ENCODE data around the gene ARFGEF3. TPM values are rescaled to one million over a fixed set of nuclear protein-coding genes. Genes with fewer than 3 reads are reported as not detected.

The ARFGEF3 gene
- total RNA-seq, 1 donor from 2014 or later, result 2.0 TPM

DNA sequence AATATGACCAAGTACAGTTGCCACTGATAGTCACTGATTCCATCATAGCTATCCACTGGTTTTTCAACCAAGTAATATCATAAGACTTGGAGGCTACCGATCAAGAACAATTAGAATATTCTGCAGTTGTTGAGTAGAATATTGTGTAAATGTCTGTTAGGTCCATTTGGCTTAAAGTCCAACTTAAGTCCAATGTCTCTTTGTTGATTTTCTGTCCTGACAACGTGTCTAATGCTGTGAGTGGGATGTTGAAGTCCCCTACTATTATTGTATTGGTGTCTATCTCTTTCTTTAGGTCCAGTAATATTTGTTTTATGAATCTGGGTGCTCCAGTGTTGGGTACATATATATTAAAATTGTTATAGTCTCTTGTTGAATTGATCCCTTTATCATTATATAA is 13.9 kb downstream of the ARFGEF3 start:
- Histone ChIP-seq H3K27ac (replicated peaks) (no peak overlapping the region), H3K27me3 (ENCODE audit: low read depth) (no peaks in the 10 kb centered on the region), H3K36me3 (no peaks in the 10 kb centered on the region), H3K4me3 (no peak overlapping the region), H3K4me1 (no peaks in the 10 kb centered on the region), H3K9me3 (replicated peaks) (peaks cover 29% of the 10 kb centered on the region)
- no peak for DNase-seq
- intact Hi-C loops (cut with micrococcal nuclease), result no loop called here
- TF ChIP-seq, protein P1, sequence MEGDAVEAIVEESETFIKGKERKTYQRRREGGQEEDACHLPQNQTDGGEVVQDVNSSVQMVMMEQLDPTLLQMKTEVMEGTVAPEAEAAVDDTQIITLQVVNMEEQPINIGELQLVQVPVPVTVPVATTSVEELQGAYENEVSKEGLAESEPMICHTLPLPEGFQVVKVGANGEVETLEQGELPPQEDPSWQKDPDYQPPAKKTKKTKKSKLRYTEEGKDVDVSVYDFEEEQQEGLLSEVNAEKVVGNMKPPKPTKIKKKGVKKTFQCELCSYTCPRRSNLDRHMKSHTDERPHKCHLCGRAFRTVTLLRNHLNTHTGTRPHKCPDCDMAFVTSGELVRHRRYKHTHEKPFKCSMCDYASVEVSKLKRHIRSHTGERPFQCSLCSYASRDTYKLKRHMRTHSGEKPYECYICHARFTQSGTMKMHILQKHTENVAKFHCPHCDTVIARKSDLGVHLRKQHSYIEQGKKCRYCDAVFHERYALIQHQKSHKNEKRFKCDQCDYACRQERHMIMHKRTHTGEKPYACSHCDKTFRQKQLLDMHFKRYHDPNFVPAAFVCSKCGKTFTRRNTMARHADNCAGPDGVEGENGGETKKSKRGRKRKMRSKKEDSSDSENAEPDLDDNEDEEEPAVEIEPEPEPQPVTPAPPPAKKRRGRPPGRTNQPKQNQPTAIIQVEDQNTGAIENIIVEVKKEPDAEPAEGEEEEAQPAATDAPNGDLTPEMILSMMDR (IDR thresholded peaks at IDR 0.05; ENCODE audit: borderline replicate concordance), result no peak

DNA sequence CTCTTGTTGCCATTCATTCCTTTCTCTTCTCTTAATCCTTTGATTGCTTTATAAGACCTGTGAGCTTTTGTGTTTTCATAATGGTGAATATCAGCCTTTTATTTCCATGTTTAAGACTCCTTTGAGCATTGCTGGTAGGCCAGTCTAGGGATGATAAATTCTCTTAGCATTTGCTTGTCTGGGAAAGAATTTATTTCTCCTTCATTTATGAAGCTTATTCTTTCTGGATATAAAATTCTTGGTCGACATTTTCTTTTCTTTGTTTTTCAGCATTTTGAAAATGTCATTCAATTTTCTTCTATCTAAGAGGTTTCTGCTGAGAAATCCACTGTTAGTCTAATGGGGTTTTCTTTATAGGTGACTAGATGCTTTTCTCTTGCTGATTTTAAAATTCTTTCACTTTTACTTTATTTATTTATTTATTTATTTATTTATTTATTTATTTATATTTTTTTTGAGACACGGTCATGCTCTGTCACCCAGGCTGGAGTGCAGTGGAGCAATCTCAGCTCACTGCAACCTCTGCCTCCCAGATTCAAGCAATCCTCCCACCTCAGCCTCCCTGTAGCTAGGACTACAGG is 15.0 kb downstream of the ARFGEF3 start:
- Histone ChIP-seq H3K4me1 (no peaks in the 10 kb centered on the region), H3K27me3 (ENCODE audit: low read depth) (no peaks in the 10 kb centered on the region), H3K36me3 (no peaks in the 10 kb centered on the region), H3K27ac (replicated peaks) (no peak overlapping the region), H3K4me3 (no peak overlapping the region), H3K9me3 (replicated peaks) (peaks cover 29% of the 10 kb centered on the region)
- no peak for DNase-seq
- intact Hi-C loops (cut with micrococcal nuclease), result no loop called here
- TF ChIP-seq, protein P1 (IDR thresholded peaks at IDR 0.05; ENCODE audit: borderline replicate concordance), result no peak

DNA sequence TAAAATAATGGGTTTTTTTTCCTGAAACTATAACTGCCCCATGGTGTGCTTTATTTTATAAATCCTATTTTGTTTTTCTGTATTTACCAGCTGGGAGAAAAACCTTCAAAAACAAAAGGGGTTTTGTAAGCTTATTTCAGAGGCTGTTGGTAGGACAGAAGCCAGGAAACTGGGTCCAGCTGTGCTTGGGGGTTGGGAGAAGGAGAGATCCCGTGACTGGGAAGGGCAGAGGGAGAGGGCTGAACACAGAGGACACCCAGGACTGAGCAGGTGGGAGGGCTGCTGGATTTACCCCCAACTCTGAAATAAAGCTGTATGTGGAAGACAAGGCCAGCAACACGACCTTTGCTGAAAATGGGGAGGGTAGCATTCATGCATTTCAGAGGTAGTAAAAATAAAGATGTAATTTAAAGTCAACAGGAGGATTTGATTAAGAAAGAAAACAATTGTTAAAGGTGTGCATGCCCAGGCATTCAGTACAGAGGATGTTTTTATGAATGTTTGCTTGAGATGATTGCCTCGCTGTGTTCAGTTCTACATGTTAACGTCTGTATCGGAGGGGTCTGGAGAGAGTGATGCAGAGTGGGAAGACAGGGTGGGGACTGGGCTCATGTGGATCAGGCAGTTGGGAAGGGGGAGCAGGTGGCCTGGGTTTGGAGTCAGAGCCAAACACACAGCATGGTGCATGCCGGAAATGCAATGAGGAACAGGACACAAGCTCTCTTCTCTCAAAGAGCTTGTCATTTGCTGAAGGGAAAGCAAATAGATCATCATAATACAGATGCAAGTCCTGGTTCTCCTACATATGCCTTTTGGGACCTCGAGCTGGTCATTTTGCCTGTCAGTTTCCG is 21.4 kb downstream of the ARFGEF3 start:
- DNase-seq, result no peak
- intact Hi-C loops (cut with micrococcal nuclease), result no loop called here
- H3K4me3 ChIP-seq, result no peak overlapping the region
- TF ChIP-seq, protein P1 (IDR thresholded peaks at IDR 0.05; ENCODE audit: borderline replicate concordance), result no peak
- H3K4me1 ChIP-seq, result peaks cover 4% of the 10 kb centered on the region
- H3K9me3 ChIP-seq (replicated peaks), result peaks cover 7% of the 10 kb centered on the region
- no peak overlapping the region for H3K27ac ChIP-seq (replicated peaks)
- no peaks in the 10 kb centered on the region for H3K36me3 ChIP-seq
- H3K27me3 ChIP-seq (ENCODE audit: low read depth), result no peaks in the 10 kb centered on the region

DNA sequence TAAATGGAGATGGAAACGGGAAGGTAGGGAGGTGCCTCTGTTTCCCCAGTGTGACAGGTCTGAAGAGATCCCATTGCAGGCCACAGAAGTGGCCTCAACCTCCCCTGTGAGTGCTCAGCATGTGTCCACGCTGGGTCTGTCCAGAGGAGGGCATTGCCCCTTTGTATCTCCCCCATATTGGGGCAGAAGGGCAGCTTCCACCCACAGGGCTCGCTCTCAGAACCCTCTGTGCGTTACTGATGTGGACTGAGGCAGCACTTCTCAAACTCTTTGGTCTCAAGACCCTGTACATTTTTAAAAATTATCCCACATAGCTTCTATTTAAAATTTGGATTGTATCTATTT is 22.0 kb downstream of the ARFGEF3 start:
- Histone ChIP-seq H3K36me3 (no peaks in the 10 kb centered on the region), H3K4me1 (peaks cover 4% of the 10 kb centered on the region), H3K9me3 (replicated peaks) (peaks cover under 1% of the 10 kb centered on the region), H3K27me3 (ENCODE audit: low read depth) (no peaks in the 10 kb centered on the region), H3K27ac (replicated peaks) (no peak overlapping the region), H3K4me3 (no peak overlapping the region)
- DNase-seq, result no peak
- intact Hi-C loops (cut with micrococcal nuclease), result no loop called here
- TF ChIP-seq, protein P1 (IDR thresholded peaks at IDR 0.05; ENCODE audit: borderline replicate concordance), result no peak

DNA sequence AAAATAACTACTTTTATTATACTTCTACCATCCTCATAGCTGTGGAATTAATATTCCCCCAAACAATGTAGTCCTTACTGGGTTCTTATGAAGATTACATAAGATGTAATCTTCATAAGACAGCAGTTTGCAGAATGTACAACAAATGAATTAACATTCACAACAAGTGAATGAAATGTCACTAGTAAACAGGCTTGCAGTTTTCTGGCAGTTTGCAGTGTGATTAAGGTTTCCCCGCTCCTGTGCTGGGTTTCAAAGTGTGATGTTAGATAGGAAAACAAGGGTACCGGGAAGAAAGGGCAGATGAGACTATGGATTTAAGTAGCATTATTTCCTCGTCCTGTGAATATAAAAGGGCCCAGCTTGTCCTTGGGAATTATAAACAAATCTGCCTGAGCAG is 22.5 kb downstream of the ARFGEF3 start:
- intact Hi-C loops (cut with micrococcal nuclease), result no loop called here
- no peaks in the 10 kb centered on the region for H3K9me3 ChIP-seq (replicated peaks)
- peaks cover 4% of the 10 kb centered on the region for H3K4me1 ChIP-seq
- H3K27me3 ChIP-seq (ENCODE audit: low read depth), result no peaks in the 10 kb centered on the region
- H3K4me3 ChIP-seq, result no peak overlapping the region
- H3K36me3 ChIP-seq, result no peaks in the 10 kb centered on the region
- DNase-seq, result no peak
- H3K27ac ChIP-seq (replicated peaks), result no peak overlapping the region
- TF ChIP-seq, protein P1 (IDR thresholded peaks at IDR 0.05; ENCODE audit: borderline replicate concordance), result no peak

All from left ventricle myocardium inferior (tissue), 1 donor.